Ovary (tissue), 9 donors: ENCODE results near the gene CD38. TPM values are rescaled to one million over a fixed set of nuclear protein-coding genes. Genes with fewer than 3 reads are reported as not detected.

ENCODE experiments used
- DNase-seq, 5 donors: peaks; one replicate each; pipeline ENCODE4 v3.0.0-alpha.2; 2019 to 2020
- H3K27ac ChIP-seq, 2 donors: fragments of 200-600 bp; one replicate each; pipeline versions ENCODE4 v1.5.1 to v1.8.0; 2019 to 2022
- H3K27me3 ChIP-seq: fragments of 200-600 bp; one replicate; pipeline ENCODE4 v1.8.0; 2022
- H3K36me3 ChIP-seq: fragments of 200-600 bp; sonication (generic); one replicate; pipeline ENCODE4 v1.5.1; 2019
- H3K4me1 ChIP-seq: one replicate; pipeline ENCODE4 v1.8.1; 2013; ENCODE audit warnings: mild to moderate bottlenecking, moderate library complexity; ENCODE audit not compliant: insufficient read depth
- H3K4me3 ChIP-seq: fragments of 200-600 bp; sonication (generic); one replicate; pipeline ENCODE4 v1.5.1; 2017
- H3K9me3 ChIP-seq, 2 donors: fragments of 200-600 bp in 1 of 2; sonication (generic) in 1 of 2; one replicate each; pipeline versions ENCODE4 v1.5.1 to v1.8.1; 2013 to 2019; ENCODE audit warnings: mild to moderate bottlenecking in 1 of 2, moderate library complexity in 1 of 2
- EP300 ChIP-seq: sonication (generic); formaldehyde crosslinking; IDR thresholded peaks from one replicate; pipeline ENCODE4 v1.6.1; 2017; ENCODE audit warnings: antibody characterized with exemption
- POLR2A ChIP-seq: fragments of 450-650 bp; IDR thresholded peaks from one replicate; pipeline ENCODE4 v1.6.1; 2017; ENCODE audit warnings: antibody characterized with exemption, mild to moderate bottlenecking, moderate library complexity
- WGBS, 3 donors: extraction: QIAGEN DNeasy Blood & Tissue Kit in 1 of 3; methylation state at CpG; one replicate each; pipeline versions ENCODE4 v1.1.5 to v1.1.7; 2013 to 2017; 5-methylcytosine and 5-hydroxymethylcytosine counted together
- intact Hi-C, 4 donors: fragments of 100-400 bp; cut with DNase I; formaldehyde crosslinking; loops; one replicate each; pipeline versions ENCODE4 v1.11.0 to v1.15.1; 2022 to 2023
- polyA plus RNA-seq, 2 donors: library from polyadenylated mRNA; stranded (reverse); fragments of 200-250 nt in 1 of 2; fragments of 350-450 nt in 1 of 2; fragmentation: Illumina TruSeq in 1 of 2; extraction: RNeasy Lipid Tissue Mini Kit (QIAGEN cat#74804) in 1 of 2; gene quantifications; one replicate each; pipeline ENCODE4 v1.2.3, GENCODE V29; 2013 to 2014
- total RNA-seq, 7 donors: library from RNA; depleted of rRNA in 2 of 7; stranded (reverse); fragments of >200 nt in 2 of 7; fragmentation: NEBNext Ultra II Directional in 3 of 7; extraction: Animal tissue kit (Norgen Biotek cat#: 25700) in 3 of 7; gene quantifications; one replicate each; pipeline versions ENCODE4 v1.1.0 to v1.2.4, GENCODE V29; 2016 to 2023
- TF ChIP-seq, protein P1 (sequence below), 3 donors: fragments of 450-650 bp in 2 of 3; fragments of 200-600 bp in 1 of 3; IDR thresholded peaks; one replicate each; pipeline versions ENCODE4 v1.5.1 to v1.8.0; 2016 to 2022; ENCODE audit warnings: antibody characterized with exemption in 3 of 3, mild to moderate bottlenecking in 1 of 3
- donor health status: DM: no; HTN: no; CAD: no; lungs with moderate emphysema.
- donor health status: DM: no; HTN: no; CAD: no.
- donor health status: Bipolar disorder and iron deficiency.
- donor health status: DM: yes; HTN: yes; CAD: no.
- donor health status: DM: no; HTN: no; CAD: no.
- donor health status: DM: yes; HTN: yes; CAD: no.

Gene CD38
- total and polyA plus RNA-seq, 9 donors, result 0.23 to 9.5 (median 0.97) TPM

DNA sequence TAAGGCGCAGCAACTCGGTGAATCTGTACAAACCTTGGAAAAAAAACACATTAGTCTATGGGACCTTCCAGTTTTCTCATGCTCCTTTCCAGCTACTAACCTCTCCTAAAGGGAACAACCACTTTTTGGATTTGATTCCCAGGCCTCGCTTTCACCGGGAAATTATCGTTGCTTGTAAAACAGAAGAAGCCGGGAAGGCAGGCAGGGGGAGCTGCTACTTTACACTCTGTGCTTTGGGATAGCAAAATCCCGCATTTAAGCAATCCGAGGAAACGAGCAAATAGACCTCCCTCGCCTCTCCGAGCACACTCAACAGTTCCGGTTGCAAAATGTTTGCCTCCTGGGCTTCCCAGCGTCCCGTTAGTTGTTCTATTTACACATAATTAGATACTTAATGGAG, 1.2 kb downstream of the CD38 start:
- TF ChIP-seq, protein P1, sequence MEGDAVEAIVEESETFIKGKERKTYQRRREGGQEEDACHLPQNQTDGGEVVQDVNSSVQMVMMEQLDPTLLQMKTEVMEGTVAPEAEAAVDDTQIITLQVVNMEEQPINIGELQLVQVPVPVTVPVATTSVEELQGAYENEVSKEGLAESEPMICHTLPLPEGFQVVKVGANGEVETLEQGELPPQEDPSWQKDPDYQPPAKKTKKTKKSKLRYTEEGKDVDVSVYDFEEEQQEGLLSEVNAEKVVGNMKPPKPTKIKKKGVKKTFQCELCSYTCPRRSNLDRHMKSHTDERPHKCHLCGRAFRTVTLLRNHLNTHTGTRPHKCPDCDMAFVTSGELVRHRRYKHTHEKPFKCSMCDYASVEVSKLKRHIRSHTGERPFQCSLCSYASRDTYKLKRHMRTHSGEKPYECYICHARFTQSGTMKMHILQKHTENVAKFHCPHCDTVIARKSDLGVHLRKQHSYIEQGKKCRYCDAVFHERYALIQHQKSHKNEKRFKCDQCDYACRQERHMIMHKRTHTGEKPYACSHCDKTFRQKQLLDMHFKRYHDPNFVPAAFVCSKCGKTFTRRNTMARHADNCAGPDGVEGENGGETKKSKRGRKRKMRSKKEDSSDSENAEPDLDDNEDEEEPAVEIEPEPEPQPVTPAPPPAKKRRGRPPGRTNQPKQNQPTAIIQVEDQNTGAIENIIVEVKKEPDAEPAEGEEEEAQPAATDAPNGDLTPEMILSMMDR (IDR thresholded peaks at IDR 0.05), result no peak
- TF ChIP-seq POLR2A (no peak), EP300 (no peak)
- peak in 3 of 5 donors; percentile 30 to 48 (median 43) for DNase-seq
- Histone ChIP-seq H3K36me3 (no peaks in the 10 kb centered on the region), H3K27me3 (no peaks in the 10 kb centered on the region), H3K9me3 (no peaks in the 10 kb centered on the region), H3K4me3 (peak overlapping the region; percentile 42), H3K4me1 (peaks cover 2% of the 10 kb centered on the region), H3K27ac (no peak overlapping the region)
- WGBS, 3 donors, result 0 to 3% (median 1%) methylated on average over 14 of the region's 14 CpGs
- intact Hi-C loops, result no loop called here

DNA sequence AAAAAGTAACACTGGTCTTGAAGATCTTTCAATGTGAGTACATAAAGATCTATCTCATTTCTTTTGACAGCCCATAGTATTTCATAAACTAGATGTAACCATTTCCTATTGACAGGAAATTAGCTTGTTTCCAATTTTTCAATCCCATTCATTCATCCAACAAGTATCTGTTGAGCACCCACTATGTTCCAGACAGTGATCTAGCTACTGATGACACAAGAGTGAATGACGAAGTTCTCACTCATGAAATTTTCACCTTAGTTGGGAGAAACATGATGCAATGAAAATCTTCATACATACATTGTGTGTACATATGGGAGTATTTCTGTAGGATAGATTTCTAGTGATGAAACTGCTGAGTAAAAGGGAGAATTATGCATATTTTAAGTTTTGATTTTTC, 1.7 kb downstream of the CD38 start:
- no peak overlapping the region for H3K27ac ChIP-seq
- WGBS, 3 donors, result 80 to 97% (median 94%) methylated on average over 1 of the region's 1 CpG
- no peak for TF ChIP-seq POLR2A
- TF ChIP-seq, protein P1 (IDR thresholded peaks at IDR 0.05), result no peak
- TF ChIP-seq EP300, result no peak
- H3K27me3 ChIP-seq, result no peaks in the 10 kb centered on the region
- H3K36me3 ChIP-seq, result no peaks in the 10 kb centered on the region
- H3K4me3 ChIP-seq, result no peak overlapping the region
- no peaks in the 10 kb centered on the region for H3K9me3 ChIP-seq
- H3K4me1 ChIP-seq, result peaks cover 2% of the 10 kb centered on the region
- intact Hi-C loops, result no loop called here
- no peak for DNase-seq

DNA sequence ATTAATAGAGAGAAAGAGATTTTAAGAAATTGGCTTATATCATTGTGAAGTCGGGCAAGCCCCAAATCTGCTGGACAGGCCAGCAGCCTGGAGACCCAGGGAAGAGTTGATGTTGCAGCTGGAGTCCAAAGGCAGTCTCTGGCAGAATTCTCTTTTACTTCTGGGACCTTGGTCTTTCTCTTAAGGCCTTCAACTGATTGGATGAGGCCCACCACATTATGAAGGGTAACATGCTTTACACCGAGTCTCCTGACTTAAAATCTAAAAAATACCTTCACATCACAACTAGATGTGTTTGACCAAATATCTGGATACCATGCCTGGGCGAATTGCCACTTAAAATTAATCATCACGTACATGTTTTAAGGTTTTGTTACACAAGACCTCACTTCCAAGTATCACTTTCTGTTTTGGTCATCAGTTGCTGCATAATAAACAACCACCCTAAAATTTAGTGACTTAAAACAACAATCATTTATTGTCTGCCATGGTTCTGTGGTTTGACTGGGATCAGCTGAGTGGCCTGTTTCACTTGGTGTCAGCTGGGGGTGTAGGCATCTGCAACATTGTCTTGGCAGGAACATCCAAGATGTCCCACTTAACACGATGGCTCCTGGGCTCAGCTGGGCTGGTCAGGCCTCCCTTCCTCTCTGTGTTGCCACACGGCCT, 3.4 kb downstream of the CD38 start:
- Histone ChIP-seq H3K4me3 (no peak overlapping the region), H3K27ac (no peak overlapping the region), H3K9me3 (no peaks in the 10 kb centered on the region), H3K36me3 (no peaks in the 10 kb centered on the region), H3K27me3 (no peaks in the 10 kb centered on the region), H3K4me1 (peaks cover 2% of the 10 kb centered on the region)
- TF ChIP-seq, protein P1 (IDR thresholded peaks at IDR 0.05), result no peak
- TF ChIP-seq POLR2A (no peak), EP300 (no peak)
- no peak for DNase-seq
- intact Hi-C loops, result no loop called here
- WGBS, 3 donors, result 79 to 86% (median 80%) methylated on average over 6 of the region's 6 CpGs

DNA sequence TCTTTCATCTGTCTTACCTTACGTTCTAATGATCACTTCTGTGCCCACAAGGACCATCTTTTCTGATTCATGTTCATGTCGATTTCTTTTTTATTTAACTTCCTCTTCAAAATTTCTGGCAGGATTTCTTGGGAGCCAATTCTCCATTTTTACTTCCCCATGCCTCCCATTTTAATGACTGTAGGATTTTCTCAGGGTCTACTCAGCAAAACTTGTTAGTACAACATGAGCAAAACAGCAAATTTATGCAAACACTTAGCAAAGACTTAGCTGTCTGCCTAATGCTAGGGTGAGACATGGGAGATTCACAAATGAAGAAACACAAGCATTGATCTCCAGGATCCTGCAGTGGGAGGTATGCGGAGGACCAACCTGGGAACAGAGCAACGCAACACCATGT, 5.5 kb downstream of the CD38 start:
- DNase-seq, result no peak
- no peaks in the 10 kb centered on the region for H3K4me1 ChIP-seq
- H3K27ac ChIP-seq, result no peak overlapping the region
- H3K36me3 ChIP-seq, result no peaks in the 10 kb centered on the region
- no peak overlapping the region for H3K4me3 ChIP-seq
- TF ChIP-seq POLR2A, result no peak
- TF ChIP-seq, protein P1 (IDR thresholded peaks at IDR 0.05), result no peak
- no peak for TF ChIP-seq EP300
- H3K27me3 ChIP-seq, result no peaks in the 10 kb centered on the region
- intact Hi-C loops, result no loop called here
- H3K9me3 ChIP-seq, result no peaks in the 10 kb centered on the region
- 75 to 95% (median 86%) methylated on average over 4 of the region's 4 CpGs for WGBS, 3 donors
